Heart left ventricle (tissue), 13 donors: Measurements from ENCODE around the gene RNF14.

ENCODE experiments used
- POLR2A ChIP-seq, 2 donors: fragments of 450-650 bp; IDR thresholded peaks; one replicate each; pipeline ENCODE4 v1.6.1; 2017; ENCODE audit warnings: antibody characterized with exemption in 2 of 2, mild to moderate bottlenecking in 2 of 2, moderate library complexity in 2 of 2
- TF ChIP-seq, protein P1 (sequence below), 12 donors: fragments of 200-600 bp; sonication (generic) in 4 of 12; IDR thresholded peaks; one replicate each; pipeline versions ENCODE4 v1.5.0 to v1.8.0; 2018 to 2022; ENCODE audit warnings: antibody characterized with exemption in 12 of 12, mild to moderate bottlenecking in 5 of 12
- donor health status: ischemic (EF 13 %, LVEDD 7.1; RV severe dilation, severe dysfunction).
- donor health status: DM: no; HTN: yes; CAD: no.
- donor health status: DM: no; HTN: no; CAD: no.
- donor health status: ischemic (EF 25% LVEDD 6.9; RV normal size, moderate dysfunction).
- donor health status: ischemic (EF 25% LVEDD 5.7; RV mildly dilated, moderate dysfunction).
- donor health status: ischemic (EF 35%, LVEDD 5.7; RV mildly dilated, moderate dysfunction).
- donor health status: nonischemic (EF 11% LVEDD 7.7; RV severe dilation, severe dysfunction).
- donor health status: DM: yes; HTN: yes; CAD: no.
- donor health status: PGD.
- donor health status: ischemic (EF 29% LVEDD 5.4; RV normal size, mild dysfunction).
- donor health status: nonischemic (EF 23%, LVEDD 6.1; RV moderate dilation, normal function).

GRCh38 chr5:142013734-142014521, 45.0 kb downstream of the RNF14 start:
- TF ChIP-seq, protein P1, sequence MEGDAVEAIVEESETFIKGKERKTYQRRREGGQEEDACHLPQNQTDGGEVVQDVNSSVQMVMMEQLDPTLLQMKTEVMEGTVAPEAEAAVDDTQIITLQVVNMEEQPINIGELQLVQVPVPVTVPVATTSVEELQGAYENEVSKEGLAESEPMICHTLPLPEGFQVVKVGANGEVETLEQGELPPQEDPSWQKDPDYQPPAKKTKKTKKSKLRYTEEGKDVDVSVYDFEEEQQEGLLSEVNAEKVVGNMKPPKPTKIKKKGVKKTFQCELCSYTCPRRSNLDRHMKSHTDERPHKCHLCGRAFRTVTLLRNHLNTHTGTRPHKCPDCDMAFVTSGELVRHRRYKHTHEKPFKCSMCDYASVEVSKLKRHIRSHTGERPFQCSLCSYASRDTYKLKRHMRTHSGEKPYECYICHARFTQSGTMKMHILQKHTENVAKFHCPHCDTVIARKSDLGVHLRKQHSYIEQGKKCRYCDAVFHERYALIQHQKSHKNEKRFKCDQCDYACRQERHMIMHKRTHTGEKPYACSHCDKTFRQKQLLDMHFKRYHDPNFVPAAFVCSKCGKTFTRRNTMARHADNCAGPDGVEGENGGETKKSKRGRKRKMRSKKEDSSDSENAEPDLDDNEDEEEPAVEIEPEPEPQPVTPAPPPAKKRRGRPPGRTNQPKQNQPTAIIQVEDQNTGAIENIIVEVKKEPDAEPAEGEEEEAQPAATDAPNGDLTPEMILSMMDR (IDR thresholded peaks at IDR 0.05), result no peak
- TF ChIP-seq POLR2A (IDR thresholded peaks at IDR 0.05), result no peak
